DMS79 (cell line): ENCODE data around the gene KCNQ1.

Experiments used
- DNase-seq: peaks from one replicate; lab custom pipeline; 2025; lab: John Stamatoyannopoulos, UW

KCNQ1 gene

GRCh38 chr11:2567026-2567671 is 122.3 kb downstream of the KCNQ1 start:
- DNase-seq = no peak

- no peak for DNase-seq
Measured at GRCh38 chr11:2569321-2569721, 124.5 kb downstream of the KCNQ1 start.

GRCh38 chr11:2569731-2570210 is 125.0 kb downstream of the KCNQ1 start:
- DNase-seq = no peak

GRCh38 chr11:2570211-2570811 is 125.5 kb downstream of the KCNQ1 start:
- DNase-seq = no peak

GRCh38 chr11:2570841-2571597 is 126.2 kb downstream of the KCNQ1 start:
- no peak for DNase-seq

- DNase-seq = no peak
Measured at GRCh38 chr11:2571598-2572281, 126.9 kb downstream of the KCNQ1 start.

GRCh38 chr11:2572491-2573239 is 127.9 kb downstream of the KCNQ1 start:
- no peak for DNase-seq

- DNase-seq = no peak
Measured at GRCh38 chr11:2573240-2574042, 128.6 kb downstream of the KCNQ1 start.

- no peak for DNase-seq
Measured at GRCh38 chr11:2574043-2574552, 129.3 kb downstream of the KCNQ1 start.

- DNase-seq = no peak
Measured at GRCh38 chr11:2574553-2575535, 130.0 kb downstream of the KCNQ1 start.

- DNase-seq = no peak
Measured at GRCh38 chr11:2575591-2576051, 130.8 kb downstream of the KCNQ1 start.

GRCh38 chr11:2576111-2576510 is 131.3 kb downstream of the KCNQ1 start:
- DNase-seq = no peak

- no peak for DNase-seq
Measured at GRCh38 chr11:2576549-2576948, 131.7 kb downstream of the KCNQ1 start.

- DNase-seq = no peak
Measured at GRCh38 chr11:2577031-2577990, 132.5 kb downstream of the KCNQ1 start.

- DNase-seq = no peak
Measured at GRCh38 chr11:2577991-2578928, 133.5 kb downstream of the KCNQ1 start.

- no peak for DNase-seq
Measured at GRCh38 chr11:2578929-2579270, 134.1 kb downstream of the KCNQ1 start.
